Epithelial cell of esophagus (primary cell): ENCODE results near the gene TMEM11.
A peak's percentile ranks its signal among the peaks of the same experiment; 100 is the strongest.

ENCODE experiments used
- DNase-seq: peaks from one replicate; pipeline ENCODE4 v3.0.0; 2010; ENCODE audit warnings: low read depth
- H3K4me3 ChIP-seq: 2 replicates; pipeline ENCODE4 v1.5.1; 2011; ENCODE audit warnings: mild to moderate bottlenecking, low read length, control low read depth
- TF ChIP-seq, protein P1 (sequence below): IDR thresholded peaks from 2 replicates; pipeline ENCODE4 v1.5.1; 2011; ENCODE audit warnings: low read depth, mild to moderate bottlenecking, low read length, control low read depth, inconsistent platforms; ENCODE audit not compliant: insufficient read depth; ENCODE audit errors: missing control alignments

Gene TMEM11

DNA sequence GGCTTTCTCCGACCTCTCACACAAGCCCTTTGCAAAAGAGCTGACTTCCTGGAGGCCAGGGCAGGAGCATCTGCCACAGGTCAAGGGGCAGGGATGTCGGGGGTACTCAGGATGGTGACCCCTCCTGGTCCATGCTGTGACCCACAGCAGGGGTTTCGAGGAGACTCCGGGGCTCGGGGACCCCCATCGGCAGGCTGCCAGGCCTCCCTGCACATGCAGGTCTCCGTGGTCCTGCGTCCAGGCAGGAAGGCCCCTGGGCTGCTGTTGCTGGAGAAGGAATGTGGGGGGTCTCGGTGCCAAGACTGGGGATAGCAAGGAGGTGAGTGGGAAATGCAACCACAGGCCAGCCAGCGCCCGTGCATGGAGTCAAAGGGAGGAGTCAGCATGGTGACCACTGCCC lies 27.6 kb upstream of the TMEM11 start:
- TF ChIP-seq, protein P1, sequence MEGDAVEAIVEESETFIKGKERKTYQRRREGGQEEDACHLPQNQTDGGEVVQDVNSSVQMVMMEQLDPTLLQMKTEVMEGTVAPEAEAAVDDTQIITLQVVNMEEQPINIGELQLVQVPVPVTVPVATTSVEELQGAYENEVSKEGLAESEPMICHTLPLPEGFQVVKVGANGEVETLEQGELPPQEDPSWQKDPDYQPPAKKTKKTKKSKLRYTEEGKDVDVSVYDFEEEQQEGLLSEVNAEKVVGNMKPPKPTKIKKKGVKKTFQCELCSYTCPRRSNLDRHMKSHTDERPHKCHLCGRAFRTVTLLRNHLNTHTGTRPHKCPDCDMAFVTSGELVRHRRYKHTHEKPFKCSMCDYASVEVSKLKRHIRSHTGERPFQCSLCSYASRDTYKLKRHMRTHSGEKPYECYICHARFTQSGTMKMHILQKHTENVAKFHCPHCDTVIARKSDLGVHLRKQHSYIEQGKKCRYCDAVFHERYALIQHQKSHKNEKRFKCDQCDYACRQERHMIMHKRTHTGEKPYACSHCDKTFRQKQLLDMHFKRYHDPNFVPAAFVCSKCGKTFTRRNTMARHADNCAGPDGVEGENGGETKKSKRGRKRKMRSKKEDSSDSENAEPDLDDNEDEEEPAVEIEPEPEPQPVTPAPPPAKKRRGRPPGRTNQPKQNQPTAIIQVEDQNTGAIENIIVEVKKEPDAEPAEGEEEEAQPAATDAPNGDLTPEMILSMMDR = no peak
- no peak for DNase-seq
- H3K4me3 ChIP-seq = no peak overlapping the region

DNA sequence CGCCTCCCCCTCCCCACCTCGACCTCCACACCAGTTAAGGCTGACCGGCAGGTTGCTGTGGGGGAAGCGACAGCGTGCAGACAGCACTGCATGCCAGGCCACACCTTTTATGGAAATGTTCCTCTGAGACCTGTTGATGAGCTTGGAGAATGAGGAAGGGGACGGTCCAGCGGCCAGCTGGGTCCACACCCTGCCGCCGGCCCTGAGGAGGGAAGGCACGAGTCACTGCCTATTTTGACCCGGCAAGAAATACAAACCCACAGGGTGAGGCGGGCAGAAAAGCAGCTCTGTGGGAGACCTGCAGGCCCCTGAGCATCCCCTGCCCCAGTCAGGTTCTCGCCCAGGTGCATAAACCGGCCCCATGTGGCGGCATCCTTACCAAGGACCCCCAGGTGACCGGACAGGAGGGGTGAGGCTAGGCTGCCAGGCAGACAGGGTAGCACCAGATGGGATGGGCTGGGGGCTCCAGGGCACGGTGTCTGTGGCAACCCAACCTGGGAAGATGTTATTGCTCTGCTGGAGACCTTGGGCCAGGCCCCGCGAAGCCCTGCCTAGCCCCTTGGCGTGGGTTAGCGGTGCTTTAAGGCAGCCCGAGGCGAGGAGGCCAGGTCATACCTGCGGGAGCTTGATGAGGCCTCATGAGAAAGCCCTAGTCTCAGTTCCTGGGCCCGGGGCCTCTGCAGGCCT lies 26.6 kb upstream of the TMEM11 start:
- no peak for DNase-seq
- H3K4me3 ChIP-seq = no peak overlapping the region
- TF ChIP-seq, protein P1 = no peak

DNA sequence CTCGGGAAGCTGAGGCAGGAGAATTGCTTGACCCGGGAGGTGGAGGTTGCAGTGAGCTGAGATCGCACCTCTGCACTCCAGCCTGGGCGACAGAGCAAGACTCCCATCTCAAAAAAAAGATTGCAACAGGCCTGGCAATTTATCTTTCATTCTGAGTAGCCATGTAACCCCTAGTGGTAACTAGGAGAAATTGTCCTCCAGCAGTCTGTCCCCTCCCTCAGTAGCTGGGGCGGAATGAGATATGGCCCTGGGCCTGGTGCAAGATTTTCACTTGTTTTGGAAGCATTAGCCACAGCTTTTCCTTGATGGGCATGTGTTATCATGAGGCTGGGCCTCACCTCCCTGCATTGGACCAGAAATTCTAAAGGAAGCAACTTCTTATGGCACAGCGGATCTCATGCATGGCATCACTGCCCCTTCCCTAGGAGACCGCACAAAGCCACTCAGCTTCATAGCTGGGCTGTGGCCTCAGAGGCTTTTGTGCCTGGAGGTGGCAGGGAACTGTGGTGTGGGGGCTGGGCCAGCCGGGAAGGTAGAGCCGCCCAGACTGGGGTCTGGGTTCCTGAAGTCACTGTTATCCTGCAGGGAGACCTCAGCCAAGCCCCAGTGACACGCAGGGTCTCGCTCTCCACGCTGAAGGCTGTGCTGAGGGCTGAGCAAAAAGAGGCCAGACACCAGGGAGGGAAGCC lies 25.9 kb upstream of the TMEM11 start:
- TF ChIP-seq, protein P1 = peak; percentile 49
- DNase-seq = peak; percentile 33
- H3K4me3 ChIP-seq = no peak overlapping the region

DNA sequence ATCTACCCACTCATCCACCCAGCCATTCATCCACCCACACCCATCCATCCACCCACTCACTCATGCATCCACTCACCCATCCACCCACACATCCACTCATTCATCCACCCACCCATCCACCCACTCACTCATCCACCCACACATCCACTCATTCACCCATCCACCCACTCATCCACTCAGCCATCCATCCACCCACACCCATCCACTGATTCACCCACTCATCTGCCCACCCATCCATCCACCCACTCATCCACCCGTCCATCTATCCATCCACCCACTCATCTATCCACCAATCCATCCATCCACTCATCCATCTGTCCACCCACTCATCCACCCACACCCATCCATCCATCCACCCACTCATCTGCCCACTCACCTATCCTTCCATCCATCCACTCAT lies 22.0 kb upstream of the TMEM11 start:
- TF ChIP-seq, protein P1 = no peak
- DNase-seq = no peak
- H3K4me3 ChIP-seq = no peak overlapping the region

GRCh38 chr17:21233581-21234347 lies 19.8 kb upstream of the TMEM11 start:
- no peak for DNase-seq
- H3K4me3 ChIP-seq = no peak overlapping the region
- TF ChIP-seq, protein P1 = no peak

DNA sequence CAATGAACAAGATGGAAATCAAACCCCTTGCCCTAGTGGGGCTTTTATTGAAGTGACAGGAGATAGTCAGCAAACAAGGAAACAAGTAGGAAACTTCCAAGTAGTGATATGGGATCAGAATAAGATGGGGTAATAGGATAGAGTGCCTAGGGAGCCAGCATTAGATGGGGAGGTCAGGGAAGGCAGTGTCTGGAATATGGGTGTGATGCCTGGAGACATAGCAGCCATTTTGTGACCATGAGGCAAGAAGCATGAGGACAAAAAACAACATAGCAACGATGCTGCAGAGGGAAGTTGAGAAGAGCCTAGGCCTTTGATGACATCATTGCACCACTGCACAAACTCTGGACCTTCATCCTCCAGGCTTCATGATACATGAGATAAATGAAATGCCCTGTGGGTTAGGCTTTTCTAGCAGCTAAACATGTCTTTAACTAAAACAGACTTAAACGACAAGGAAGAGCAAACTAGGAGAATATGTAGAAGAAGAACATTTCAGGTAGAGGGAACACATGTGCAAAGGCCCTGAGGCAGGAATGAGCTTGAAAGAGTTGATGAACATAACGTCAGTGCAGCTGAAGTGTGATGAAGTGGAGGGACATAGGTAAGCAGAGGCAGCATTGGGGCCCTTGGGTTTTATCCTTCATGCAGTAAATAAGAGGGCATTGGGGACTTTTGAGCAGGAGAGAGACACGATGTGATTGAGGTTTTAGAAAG lies 18.2 kb upstream of the TMEM11 start:
- no peak overlapping the region for H3K4me3 ChIP-seq
- no peak for DNase-seq
- TF ChIP-seq, protein P1 = no peak
